IPS-15b (cell line): ENCODE results near the gene ZNF317.

Experiments used
- H3K27me3 ChIP-seq: one replicate; pipeline ENCODE4 v1.6.1; 2013; ENCODE audit warnings: low read length; ENCODE audit not compliant: control insufficient read depth, insufficient read depth
- H3K36me3 ChIP-seq: one replicate; pipeline ENCODE4 v1.6.1; 2013; ENCODE audit warnings: low read length; ENCODE audit not compliant: control insufficient read depth, insufficient read depth
- H3K4me1 ChIP-seq: one replicate; pipeline ENCODE4 v1.6.1; 2013; ENCODE audit warnings: mild to moderate bottlenecking, low read length; ENCODE audit not compliant: control insufficient read depth, insufficient read depth
- H3K4me3 ChIP-seq: one replicate; pipeline ENCODE4 v1.5.1; 2013; ENCODE audit warnings: low read depth, low read length
- H3K9ac ChIP-seq: one replicate; pipeline ENCODE4 v1.6.1; 2013; ENCODE audit warnings: low read depth, mild to moderate bottlenecking, low read length
- H3K9me3 ChIP-seq: one replicate; pipeline ENCODE4 v1.6.1; 2013; ENCODE audit warnings: mild to moderate bottlenecking, low read length; ENCODE audit not compliant: control insufficient read depth, insufficient read depth

ZNF317 gene

GRCh38 chr19:9140159-9140874 lies at the start of gene ZNF317:
ZNF317 (plus strand) TSS chr19:9140397; CDS start chr19:9156017, 15,620 bp downstream.
- Histone ChIP-seq H3K36me3 (peaks cover 2% of the 10 kb centered on the region), H3K9ac (peak within 1 kb of the TSS; percentile 88), H3K4me3 (peak within 1 kb of the TSS; percentile 96), H3K4me1 (no peaks in the 10 kb centered on the region), H3K9me3 (peaks cover 3% of the 10 kb centered on the region), H3K27me3 (no peaks in the 10 kb centered on the region)

DNA sequence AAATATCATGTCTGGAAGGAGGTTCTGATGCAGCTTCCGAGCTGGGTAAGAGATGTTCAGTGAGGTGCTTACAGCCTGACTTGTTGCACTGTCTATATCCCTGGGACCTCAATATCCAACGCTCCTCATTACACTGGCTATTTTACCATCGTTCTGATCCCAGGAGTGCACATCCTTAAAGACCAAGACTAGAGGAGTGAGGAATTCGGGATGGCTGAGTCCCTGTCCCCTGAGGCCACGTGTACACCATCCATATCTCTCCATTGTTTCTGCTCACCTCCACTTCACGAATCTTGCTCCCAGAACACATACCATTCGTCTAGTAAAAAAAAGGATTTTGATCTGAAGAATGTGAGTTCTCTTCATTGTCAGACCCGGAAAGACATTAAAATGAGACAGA lies 32.8 kb upstream of the ZNF317 start, which contains the start of gene OR7G2:
OR7G2 (minus strand) TSS at position 101 of the 400 bp plus-strand sequence. CDS start 4,232 bp downstream, outside the sequence.
- Histone ChIP-seq H3K9ac (no peak within 1 kb of the TSS), H3K27me3 (no peaks in the 10 kb centered on the region), H3K4me1 (no peaks in the 10 kb centered on the region), H3K36me3 (no peaks in the 10 kb centered on the region), H3K4me3 (no peak within 1 kb of the TSS), H3K9me3 (peaks cover 3% of the 10 kb centered on the region)

DNA sequence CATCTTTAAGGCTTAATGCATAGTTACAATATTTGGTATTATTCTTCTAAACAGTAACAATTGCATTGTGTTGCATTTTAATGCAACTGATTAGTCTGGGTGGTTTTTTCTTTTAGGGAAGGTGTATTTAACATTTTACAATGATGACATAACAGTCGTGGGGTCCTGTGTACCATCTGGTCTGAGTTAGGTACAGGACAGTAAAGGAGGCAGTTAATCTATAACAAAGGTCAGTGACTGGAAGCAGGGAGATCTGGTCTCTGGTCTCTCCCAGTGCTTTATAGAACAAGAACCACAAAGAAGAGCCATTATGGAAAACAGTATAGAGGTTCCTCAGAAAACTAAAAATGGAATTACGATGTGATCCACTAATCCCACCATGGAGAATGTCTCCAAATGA lies 30.2 kb upstream of the ZNF317 start:
- Histone ChIP-seq H3K27me3 (no peaks in the 10 kb centered on the region), H3K9me3 (peaks cover 4% of the 10 kb centered on the region), H3K4me1 (no peaks in the 10 kb centered on the region), H3K4me3 (no peak overlapping the region), H3K9ac (no peak overlapping the region), H3K36me3 (no peaks in the 10 kb centered on the region)

GRCh38 chr19:9115307-9115813 lies 24.8 kb upstream of the ZNF317 start, which contains the start of gene OR7G1:
OR7G1 (minus strand) TSS chr19:9115763; CDS start chr19:9115763, 0 bp downstream.
- H3K9ac ChIP-seq, result no peak within 1 kb of the TSS
- H3K36me3 ChIP-seq, result no peaks in the 10 kb centered on the region
- H3K4me1 ChIP-seq, result no peaks in the 10 kb centered on the region
- H3K27me3 ChIP-seq, result no peaks in the 10 kb centered on the region
- peaks cover 3% of the 10 kb centered on the region for H3K9me3 ChIP-seq
- no peak within 1 kb of the TSS for H3K4me3 ChIP-seq

GRCh38 chr19:9116547-9116946 lies 23.6 kb upstream of the ZNF317 start:
- Histone ChIP-seq H3K9me3 (peaks cover 7% of the 10 kb centered on the region), H3K9ac (no peak overlapping the region), H3K27me3 (no peaks in the 10 kb centered on the region), H3K4me3 (no peak overlapping the region), H3K4me1 (no peaks in the 10 kb centered on the region), H3K36me3 (no peaks in the 10 kb centered on the region)

- Histone ChIP-seq H3K4me1 (no peaks in the 10 kb centered on the region), H3K27me3 (no peaks in the 10 kb centered on the region), H3K36me3 (no peaks in the 10 kb centered on the region), H3K9ac (no peak within 1 kb of the TSS), H3K4me3 (no peak within 1 kb of the TSS), H3K9me3 (peaks cover 3% of the 10 kb centered on the region)
Measured at GRCh38 chr19:9126900-9127405, 13.2 kb upstream of the ZNF317 start, which contains the start of gene OR7G3. OR7G3 (minus strand) TSS chr19:9126950; CDS start chr19:9126950, 0 bp downstream.

GRCh38 chr19:9128171-9128570 lies 12.0 kb upstream of the ZNF317 start:
- Histone ChIP-seq H3K4me3 (no peak overlapping the region), H3K9me3 (no peaks in the 10 kb centered on the region), H3K36me3 (no peaks in the 10 kb centered on the region), H3K9ac (no peak overlapping the region), H3K27me3 (no peaks in the 10 kb centered on the region), H3K4me1 (no peaks in the 10 kb centered on the region)

DNA sequence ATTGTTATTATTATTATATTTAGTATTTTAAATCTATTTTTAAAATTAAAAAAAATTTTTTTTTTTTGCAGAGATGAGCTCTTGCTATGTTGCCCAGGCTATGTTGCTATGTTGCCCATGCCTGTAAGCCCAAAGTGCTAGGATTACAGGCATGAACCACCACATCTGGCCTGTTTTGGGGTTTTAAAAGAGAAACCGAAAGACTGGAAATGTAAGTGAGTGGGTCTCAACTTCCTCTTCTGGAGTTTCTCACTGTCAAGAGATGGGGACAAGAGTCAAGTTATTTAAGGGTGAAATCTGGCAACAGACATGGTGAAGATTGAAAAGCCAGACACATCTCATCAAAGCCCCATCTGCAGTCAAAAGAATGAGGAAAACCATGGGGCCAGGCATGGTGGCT lies 9.2 kb upstream of the ZNF317 start:
- no peak overlapping the region for H3K9ac ChIP-seq
- H3K36me3 ChIP-seq, result no peaks in the 10 kb centered on the region
- no peaks in the 10 kb centered on the region for H3K4me1 ChIP-seq
- H3K9me3 ChIP-seq, result no peaks in the 10 kb centered on the region
- H3K4me3 ChIP-seq, result no peak overlapping the region
- H3K27me3 ChIP-seq, result no peaks in the 10 kb centered on the region

DNA sequence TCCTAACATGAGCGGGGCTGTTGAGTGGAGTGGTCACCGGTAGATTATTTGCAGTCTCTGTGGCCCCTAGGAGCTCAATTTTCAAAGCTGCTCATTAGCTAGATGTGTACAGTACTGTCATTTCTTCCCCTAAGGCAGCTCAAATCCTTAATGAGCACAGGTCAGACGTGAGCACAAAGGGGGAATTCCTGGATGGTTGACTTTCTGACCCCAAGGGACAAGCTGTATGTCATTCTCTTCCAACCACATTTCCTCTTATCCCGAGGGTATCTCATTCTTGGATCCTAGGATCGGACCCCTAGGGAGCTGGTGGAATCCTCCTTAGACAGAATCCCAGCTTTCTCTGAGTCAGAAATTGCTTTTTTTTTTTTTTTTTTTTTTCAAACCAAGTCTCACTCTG lies 7.8 kb upstream of the ZNF317 start:
- Histone ChIP-seq H3K27me3 (no peaks in the 10 kb centered on the region), H3K4me1 (no peaks in the 10 kb centered on the region), H3K9ac (no peak overlapping the region), H3K9me3 (no peaks in the 10 kb centered on the region), H3K36me3 (no peaks in the 10 kb centered on the region), H3K4me3 (no peak overlapping the region)

DNA sequence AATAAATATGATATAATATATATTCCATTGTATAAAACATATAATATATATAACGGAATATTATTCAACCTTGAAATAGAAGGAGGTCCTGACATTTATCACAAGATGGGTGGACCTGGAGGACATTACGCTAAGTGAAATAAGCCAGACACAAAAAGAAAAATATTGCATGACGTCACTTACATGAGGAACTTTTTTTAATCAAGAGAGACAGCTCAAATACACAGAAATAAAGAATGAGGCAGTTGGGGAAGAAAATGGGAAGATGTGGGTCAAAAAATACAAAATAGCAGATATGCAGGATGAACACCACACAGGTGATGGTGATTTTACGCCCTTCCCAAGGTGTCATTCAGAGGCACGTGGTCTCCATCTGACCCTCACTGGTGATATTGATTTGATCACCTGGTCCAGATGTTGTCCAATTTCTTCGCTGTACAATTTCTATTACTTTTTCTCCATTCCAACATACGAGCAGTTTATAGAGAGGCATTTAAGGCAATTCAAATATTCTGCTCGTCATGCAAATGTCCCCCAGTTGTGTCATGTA lies 513 bp upstream of the ZNF317 start:
- Histone ChIP-seq H3K4me3 (peak overlapping the region; percentile 96), H3K9me3 (no peaks in the 10 kb centered on the region), H3K4me1 (no peaks in the 10 kb centered on the region), H3K36me3 (no peaks in the 10 kb centered on the region), H3K9ac (peak overlapping the region; percentile 88), H3K27me3 (no peaks in the 10 kb centered on the region)

DNA sequence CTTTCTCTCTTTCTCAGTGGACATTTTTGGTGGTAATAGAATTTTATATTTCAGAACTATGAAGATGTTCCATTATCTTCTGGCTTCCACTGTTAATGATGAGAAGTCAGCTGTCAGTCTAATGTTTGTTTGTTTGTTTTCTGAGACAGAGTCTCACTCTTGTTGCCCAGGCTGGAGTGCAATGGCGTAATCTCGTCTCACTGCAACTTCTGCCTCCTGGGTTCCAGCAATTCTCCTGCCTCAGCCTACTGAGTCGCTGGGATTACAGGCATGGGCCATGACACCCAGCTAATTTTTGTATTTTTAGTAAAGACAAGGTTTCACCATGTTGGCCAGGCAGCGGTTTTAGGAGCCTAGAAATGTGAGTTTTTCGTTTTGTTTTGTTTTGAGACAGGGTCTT lies 4.7 kb downstream of the ZNF317 start:
- no peak overlapping the region for H3K9ac ChIP-seq
- peaks cover 3% of the 10 kb centered on the region for H3K9me3 ChIP-seq
- H3K27me3 ChIP-seq, result no peaks in the 10 kb centered on the region
- H3K4me3 ChIP-seq, result no peak overlapping the region
- H3K36me3 ChIP-seq, result peaks cover 7% of the 10 kb centered on the region
- H3K4me1 ChIP-seq, result no peaks in the 10 kb centered on the region

GRCh38 chr19:9146882-9147281 lies 6.7 kb downstream of the ZNF317 start:
- Histone ChIP-seq H3K9ac (no peak overlapping the region), H3K27me3 (no peaks in the 10 kb centered on the region), H3K36me3 (peaks cover 7% of the 10 kb centered on the region), H3K9me3 (peaks cover 6% of the 10 kb centered on the region), H3K4me3 (no peak overlapping the region), H3K4me1 (no peaks in the 10 kb centered on the region)
